MM.1S (cell line): ENCODE results near the gene HOXA6.

Source experiments
- DNase-seq: peaks from one replicate; pipeline ENCODE4 v3.0.0-alpha.2; 2015
- H2AFZ ChIP-seq: fragments of 300-600 bp; sonication (generic); 2 replicates; pipeline ENCODE4 v1.6.0; 2016; ENCODE audit warnings: antibody characterized with exemption, low read length
- H3F3A ChIP-seq: fragments of 300-600 bp; sonication (generic); 2 replicates; pipeline ENCODE4 v1.6.1; 2016; ENCODE audit warnings: mild to moderate bottlenecking, antibody characterized with exemption, low read length, moderate library complexity, mixed read lengths; ENCODE audit not compliant: insufficient read depth
- H3K27ac ChIP-seq: fragments of 300-600 bp; sonication (generic); 2 replicates; pipeline ENCODE4 v1.5.1; 2016; ENCODE audit warnings: mild to moderate bottlenecking, low read length
- H3K27me3 ChIP-seq: fragments of 300-600 bp; sonication (generic); replicated peaks from 2 replicates; pipeline ENCODE4 v1.6.0; 2016; ENCODE audit warnings: low read length; ENCODE audit not compliant: insufficient read depth
- H3K36me3 ChIP-seq: fragments of 300-600 bp; sonication (generic); replicated peaks from 2 replicates; pipeline ENCODE4 v1.6.1; 2016; ENCODE audit warnings: mild to moderate bottlenecking, low read length, mixed read lengths; ENCODE audit not compliant: insufficient read depth
- H3K4me1 ChIP-seq: fragments of 300-600 bp; sonication (generic); 2 replicates; pipeline ENCODE4 v1.6.1; 2016; ENCODE audit warnings: low read length, mixed read lengths
- H3K4me2 ChIP-seq: fragments of 300-600 bp; sonication (generic); 2 replicates; pipeline ENCODE4 v1.6.0; 2016; ENCODE audit warnings: low read depth, low read length
- H3K4me3 ChIP-seq: fragments of 300-600 bp; sonication (generic); 2 replicates; pipeline ENCODE4 v1.5.1; 2016; ENCODE audit warnings: low read length, mixed read lengths
- H3K79me2 ChIP-seq: fragments of 300-600 bp; sonication (generic); 2 replicates; pipeline ENCODE4 v1.6.1; 2016; ENCODE audit warnings: mixed run types, low read length, mixed read lengths
- H3K9ac ChIP-seq: fragments of 300-600 bp; sonication (generic); 2 replicates; pipeline ENCODE4 v1.6.1; 2016; ENCODE audit warnings: low read length, mixed read lengths
- H3K9me2 ChIP-seq: fragments of 300-600 bp; sonication (generic); replicated peaks from 2 replicates; pipeline ENCODE4 v1.6.1; 2016; ENCODE audit warnings: mild to moderate bottlenecking, low read length, mixed read lengths; ENCODE audit not compliant: insufficient read depth
- H3K9me3 ChIP-seq: fragments of 300-600 bp; sonication (generic); replicated peaks from 2 replicates; pipeline ENCODE4 v1.6.1; 2016; ENCODE audit warnings: mild to moderate bottlenecking, low read length, mixed read lengths; ENCODE audit not compliant: insufficient read depth
- H4K20me1 ChIP-seq: fragments of 300-600 bp; sonication (generic); 2 replicates; pipeline ENCODE4 v1.6.1; 2016; ENCODE audit warnings: mild to moderate bottlenecking, low read length, moderate library complexity, mixed read lengths; ENCODE audit not compliant: insufficient read depth
- EZH2 ChIP-seq: fragments of 300-600 bp; sonication (generic); optimal IDR thresholded peaks from 2 replicates; pipeline ENCODE3; 2017; ENCODE audit warnings: low read depth, mild to moderate bottlenecking, antibody characterized with exemption, low read length, mixed read lengths
- EZH2phosphoT487 ChIP-seq: fragments of 300-600 bp; sonication (generic); IDR thresholded peaks from 2 replicates; pipeline ENCODE4 v1.6.1; 2018; ENCODE audit warnings: antibody characterized with exemption, low read length
- TF ChIP-seq, protein P1 (sequence below): fragments of 300-600 bp; sonication (generic); IDR thresholded peaks from 2 replicates; pipeline ENCODE4 v1.5.1; 2016; ENCODE audit warnings: antibody characterized with exemption, low read length, mixed read lengths

The HOXA6 gene

DNA sequence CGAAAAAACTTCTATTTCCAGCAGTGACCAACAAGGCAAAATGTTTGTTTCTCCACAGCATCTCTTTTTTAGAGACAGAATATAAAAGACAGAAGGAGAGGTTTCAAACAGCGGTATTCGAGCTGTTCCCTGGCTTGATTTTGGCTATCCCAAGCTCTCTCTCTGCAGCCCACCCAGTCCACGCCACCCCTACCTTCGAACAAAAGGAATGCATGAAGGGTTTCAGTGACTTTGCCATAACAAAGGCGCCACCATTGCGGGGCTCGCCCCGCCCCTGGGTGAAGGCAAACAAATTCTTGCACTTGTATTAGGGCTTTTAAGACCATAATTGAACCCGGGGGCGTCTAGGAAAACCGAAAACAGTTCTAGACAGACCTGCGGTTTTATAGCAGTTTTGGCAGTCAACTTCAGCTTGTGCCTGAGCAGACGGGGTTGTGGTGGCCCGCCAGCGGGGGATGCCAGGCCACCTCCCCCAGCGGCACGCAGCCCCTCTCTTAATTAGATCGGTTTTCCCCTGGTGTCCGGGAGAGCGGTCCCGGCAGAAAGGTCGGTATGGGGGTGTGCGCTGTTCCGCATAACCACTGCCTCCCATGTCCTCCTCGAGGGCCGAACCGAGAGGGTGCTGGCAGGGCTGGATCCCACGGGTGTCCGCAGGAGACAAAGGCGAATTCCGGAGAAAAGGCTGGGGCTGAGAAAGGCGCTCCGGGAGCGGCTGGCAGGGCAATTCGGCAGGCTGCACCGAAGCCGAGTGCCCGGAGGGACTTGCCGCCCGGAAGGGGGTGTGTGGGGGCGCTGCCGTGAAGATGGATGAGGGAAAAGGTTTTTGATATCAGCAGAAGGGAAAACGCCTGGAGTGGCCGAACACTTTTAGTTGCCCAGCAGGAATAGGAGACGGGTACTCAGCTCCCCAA lies 40.2 kb upstream of the HOXA6 start:
- no peaks in the 10 kb centered on the region for H3K36me3 ChIP-seq
- no peak overlapping the region for H3K4me3 ChIP-seq
- H3K4me1 ChIP-seq: no peaks in the 10 kb centered on the region
- no peak overlapping the region for H3K4me2 ChIP-seq
- H3K9me3 ChIP-seq: no peaks in the 10 kb centered on the region
- no peak for DNase-seq
- no peak overlapping the region for H2AFZ ChIP-seq
- H3K9me2 ChIP-seq: no peaks in the 10 kb centered on the region
- H3K27me3 ChIP-seq: peaks cover 95% of the 10 kb centered on the region
- TF ChIP-seq EZH2phosphoT487: no peak
- peak; percentile 20 for TF ChIP-seq EZH2
- no peaks in the 10 kb centered on the region for H3F3A ChIP-seq
- no peaks in the 10 kb centered on the region for H3K79me2 ChIP-seq
- no peak overlapping the region for H3K27ac ChIP-seq
- no peak overlapping the region for H3K9ac ChIP-seq
- no peaks in the 10 kb centered on the region for H4K20me1 ChIP-seq

DNA sequence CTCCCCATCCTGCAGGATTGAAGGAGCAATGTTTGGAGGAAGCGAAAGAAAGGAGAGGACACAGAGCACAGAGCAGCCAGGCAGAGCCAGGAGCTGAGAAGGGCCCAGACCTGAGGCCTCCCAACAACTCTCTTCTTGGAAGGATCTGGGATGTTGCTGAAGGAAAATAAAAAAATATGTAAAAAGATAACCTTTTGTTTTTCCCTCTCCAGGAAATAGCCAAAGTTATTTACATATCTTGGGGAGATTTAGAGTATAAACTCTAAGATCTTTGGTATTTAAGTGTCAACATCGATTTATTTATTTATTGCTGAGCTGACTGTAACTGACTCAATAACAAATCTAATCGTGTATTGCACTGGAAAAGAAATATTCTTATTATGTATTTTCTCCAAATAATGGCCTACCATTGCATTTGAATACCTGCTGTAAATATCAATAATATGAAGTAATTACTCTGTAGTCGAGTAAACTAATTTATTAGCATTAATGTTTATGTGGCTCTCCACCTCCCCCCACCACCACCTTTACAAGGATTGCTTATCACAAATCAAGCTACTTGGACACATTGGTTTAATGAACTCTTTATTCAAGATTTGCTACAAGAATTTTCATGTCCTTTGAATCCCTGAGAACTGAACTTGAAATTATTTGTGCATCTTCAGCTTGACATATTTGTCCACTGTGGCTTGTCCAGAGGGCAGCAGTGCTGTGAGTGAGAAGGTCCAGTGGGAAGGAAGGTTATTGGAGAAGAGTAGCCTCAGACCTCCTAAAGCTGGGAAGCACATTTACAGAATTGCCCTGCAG lies 39.3 kb upstream of the HOXA6 start:
- Histone ChIP-seq H4K20me1 (no peaks in the 10 kb centered on the region), H3K36me3 (no peaks in the 10 kb centered on the region), H3K27ac (no peak overlapping the region), H3K4me2 (no peak overlapping the region), H2AFZ (no peak overlapping the region), H3K4me3 (no peak overlapping the region), H3K9ac (no peak overlapping the region), H3K27me3 (peaks cover 98% of the 10 kb centered on the region), H3F3A (no peaks in the 10 kb centered on the region), H3K9me3 (no peaks in the 10 kb centered on the region), H3K4me1 (no peaks in the 10 kb centered on the region), H3K9me2 (no peaks in the 10 kb centered on the region), H3K79me2 (no peaks in the 10 kb centered on the region)
- DNase-seq: no peak
- TF ChIP-seq, protein P1, sequence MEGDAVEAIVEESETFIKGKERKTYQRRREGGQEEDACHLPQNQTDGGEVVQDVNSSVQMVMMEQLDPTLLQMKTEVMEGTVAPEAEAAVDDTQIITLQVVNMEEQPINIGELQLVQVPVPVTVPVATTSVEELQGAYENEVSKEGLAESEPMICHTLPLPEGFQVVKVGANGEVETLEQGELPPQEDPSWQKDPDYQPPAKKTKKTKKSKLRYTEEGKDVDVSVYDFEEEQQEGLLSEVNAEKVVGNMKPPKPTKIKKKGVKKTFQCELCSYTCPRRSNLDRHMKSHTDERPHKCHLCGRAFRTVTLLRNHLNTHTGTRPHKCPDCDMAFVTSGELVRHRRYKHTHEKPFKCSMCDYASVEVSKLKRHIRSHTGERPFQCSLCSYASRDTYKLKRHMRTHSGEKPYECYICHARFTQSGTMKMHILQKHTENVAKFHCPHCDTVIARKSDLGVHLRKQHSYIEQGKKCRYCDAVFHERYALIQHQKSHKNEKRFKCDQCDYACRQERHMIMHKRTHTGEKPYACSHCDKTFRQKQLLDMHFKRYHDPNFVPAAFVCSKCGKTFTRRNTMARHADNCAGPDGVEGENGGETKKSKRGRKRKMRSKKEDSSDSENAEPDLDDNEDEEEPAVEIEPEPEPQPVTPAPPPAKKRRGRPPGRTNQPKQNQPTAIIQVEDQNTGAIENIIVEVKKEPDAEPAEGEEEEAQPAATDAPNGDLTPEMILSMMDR: no peak
- TF ChIP-seq EZH2phosphoT487: no peak
- no peak for TF ChIP-seq EZH2

DNA sequence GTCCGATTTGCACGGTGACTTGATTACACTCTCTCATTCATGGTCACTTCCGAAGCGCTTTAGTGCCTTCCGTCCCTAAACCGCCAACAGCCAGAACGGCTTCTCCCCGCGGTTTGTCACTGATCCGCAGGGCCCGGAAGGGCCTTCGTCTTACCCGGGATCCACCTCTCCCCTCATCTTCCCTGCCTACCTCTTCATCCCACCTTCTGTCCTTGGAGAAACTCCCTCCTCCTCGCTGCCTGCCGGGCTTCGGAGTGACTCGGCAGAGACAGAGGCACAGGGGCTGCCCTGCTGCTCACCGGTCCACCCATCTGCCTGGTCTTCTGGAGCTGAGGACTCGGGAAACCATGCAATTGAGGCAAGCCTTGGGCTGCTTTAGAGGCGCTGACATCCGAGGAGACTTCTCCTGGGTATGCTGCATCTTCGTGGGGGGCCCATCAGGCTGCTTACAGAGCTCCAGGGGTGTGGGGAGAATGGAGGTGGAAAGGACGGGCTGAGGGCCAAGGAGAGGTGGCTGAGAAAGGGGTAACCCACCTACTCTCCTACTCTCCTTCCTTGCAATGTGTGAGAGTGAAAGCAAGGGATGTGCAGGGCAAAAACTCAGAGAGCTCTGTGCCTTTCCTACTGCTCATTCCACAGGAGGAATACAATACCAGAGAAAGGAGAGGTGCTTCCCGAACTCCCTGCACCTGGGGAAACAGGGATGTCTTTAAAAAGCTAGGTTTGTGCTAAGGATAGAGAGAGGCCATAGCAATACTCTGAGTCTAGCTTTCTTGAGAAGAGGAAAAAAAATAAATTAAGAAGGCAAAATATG lies 38.5 kb upstream of the HOXA6 start:
- no peak for TF ChIP-seq EZH2
- TF ChIP-seq, protein P1: no peak
- no peak for TF ChIP-seq EZH2phosphoT487
- Histone ChIP-seq H3K9ac (no peak overlapping the region), H3F3A (no peaks in the 10 kb centered on the region), H3K27me3 (peaks cover 90% of the 10 kb centered on the region), H3K4me3 (no peak overlapping the region), H4K20me1 (no peaks in the 10 kb centered on the region), H3K79me2 (no peaks in the 10 kb centered on the region), H2AFZ (no peak overlapping the region), H3K27ac (no peak overlapping the region), H3K9me2 (no peaks in the 10 kb centered on the region), H3K9me3 (no peaks in the 10 kb centered on the region), H3K4me1 (no peaks in the 10 kb centered on the region), H3K36me3 (no peaks in the 10 kb centered on the region), H3K4me2 (no peak overlapping the region)
- DNase-seq: no peak
